Colonic mucosa (tissue), 4 donors: Measurements from ENCODE around the gene TULP4. TPM values are rescaled to one million over a fixed set of nuclear protein-coding genes. Genes with fewer than 3 reads are reported as not detected.

Experiments used
- DNase-seq: peaks from one replicate; pipeline ENCODE4 v3.0.0-alpha.2; 2020
- H3K27ac ChIP-seq: fragments of 200-600 bp; one replicate; pipeline ENCODE4 v1.8.0; 2021
- H3K27me3 ChIP-seq: fragments of 200-600 bp; one replicate; pipeline ENCODE4 v1.8.0; 2021
- H3K36me3 ChIP-seq: fragments of 200-600 bp; one replicate; pipeline ENCODE4 v1.8.0; 2021
- H3K4me1 ChIP-seq: fragments of 200-600 bp; one replicate; pipeline ENCODE4 v1.8.0; 2021; ENCODE audit warnings: mild to moderate bottlenecking
- H3K4me3 ChIP-seq: fragments of 200-600 bp; one replicate; pipeline ENCODE4 v1.8.0; 2021
- H3K9ac ChIP-seq, 2 donors: one replicate each; pipeline ENCODE4 v1.7.0; 2013; ENCODE audit warnings: control low read depth in 2 of 2, low read depth in 2 of 2, low read length in 2 of 2
- H3K9me3 ChIP-seq: fragments of 200-600 bp; one replicate; pipeline ENCODE4 v1.8.0; 2021
- intact Hi-C: fragments of 100-400 bp; cut with DNase I; formaldehyde crosslinking; loops from one replicate; pipeline ENCODE4 v1.14.1; 2022
- total RNA-seq, 2 donors: library from RNA; stranded (reverse); fragmentation: NEBNext Ultra II Directional in 1 of 2; extraction: Animal tissue kit (Norgen Biotek cat#: 25700) in 1 of 2; gene quantifications; one replicate each; pipeline ENCODE4 v1.2.1, GENCODE V29; 2021
- TF ChIP-seq, protein P1 (sequence below): fragments of 200-600 bp; IDR thresholded peaks from one replicate; pipeline ENCODE4 v1.8.0; 2022; ENCODE audit warnings: antibody characterized with exemption, mild to moderate bottlenecking
- donor health status: healthy.
- donor health status: DM: no; HTN: no; CAD: no.
- donor health status: DM: no; HTN: no; CAD: no.

The TULP4 gene
- total RNA-seq, 2 donors from 2014 or later, result 63.1 to 68.0 TPM

DNA sequence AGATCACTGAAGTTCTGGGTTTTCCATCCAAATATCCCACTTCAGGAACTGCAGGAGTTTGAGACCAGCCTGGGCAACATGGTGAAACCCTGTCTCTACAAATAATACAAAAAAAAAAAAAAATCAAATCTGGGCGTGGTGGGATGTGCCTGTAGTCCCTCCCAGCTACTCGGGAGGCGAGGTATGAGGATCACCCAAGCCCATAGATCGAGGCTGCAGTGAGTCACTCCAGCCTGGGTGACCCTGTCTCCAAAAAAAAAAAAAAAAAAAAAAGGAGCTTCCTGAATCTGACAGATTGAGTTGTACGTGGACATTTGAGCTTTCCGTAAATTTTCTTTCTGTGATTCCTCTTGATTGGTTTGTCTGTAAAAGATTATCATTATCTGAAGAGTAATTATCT, 55.6 kb downstream of the TULP4 start:
- TF ChIP-seq, protein P1, sequence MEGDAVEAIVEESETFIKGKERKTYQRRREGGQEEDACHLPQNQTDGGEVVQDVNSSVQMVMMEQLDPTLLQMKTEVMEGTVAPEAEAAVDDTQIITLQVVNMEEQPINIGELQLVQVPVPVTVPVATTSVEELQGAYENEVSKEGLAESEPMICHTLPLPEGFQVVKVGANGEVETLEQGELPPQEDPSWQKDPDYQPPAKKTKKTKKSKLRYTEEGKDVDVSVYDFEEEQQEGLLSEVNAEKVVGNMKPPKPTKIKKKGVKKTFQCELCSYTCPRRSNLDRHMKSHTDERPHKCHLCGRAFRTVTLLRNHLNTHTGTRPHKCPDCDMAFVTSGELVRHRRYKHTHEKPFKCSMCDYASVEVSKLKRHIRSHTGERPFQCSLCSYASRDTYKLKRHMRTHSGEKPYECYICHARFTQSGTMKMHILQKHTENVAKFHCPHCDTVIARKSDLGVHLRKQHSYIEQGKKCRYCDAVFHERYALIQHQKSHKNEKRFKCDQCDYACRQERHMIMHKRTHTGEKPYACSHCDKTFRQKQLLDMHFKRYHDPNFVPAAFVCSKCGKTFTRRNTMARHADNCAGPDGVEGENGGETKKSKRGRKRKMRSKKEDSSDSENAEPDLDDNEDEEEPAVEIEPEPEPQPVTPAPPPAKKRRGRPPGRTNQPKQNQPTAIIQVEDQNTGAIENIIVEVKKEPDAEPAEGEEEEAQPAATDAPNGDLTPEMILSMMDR, result no peak
- Histone ChIP-seq H3K36me3 (no peaks in the 10 kb centered on the region), H3K9me3 (no peaks in the 10 kb centered on the region), H3K4me3 (no peak overlapping the region), H3K9ac (no peak overlapping the region), H3K27me3 (no peaks in the 10 kb centered on the region), H3K4me1 (no peaks in the 10 kb centered on the region), H3K27ac (no peak overlapping the region)
- DNase-seq, result no peak
- intact Hi-C loops, result no loop called here

DNA sequence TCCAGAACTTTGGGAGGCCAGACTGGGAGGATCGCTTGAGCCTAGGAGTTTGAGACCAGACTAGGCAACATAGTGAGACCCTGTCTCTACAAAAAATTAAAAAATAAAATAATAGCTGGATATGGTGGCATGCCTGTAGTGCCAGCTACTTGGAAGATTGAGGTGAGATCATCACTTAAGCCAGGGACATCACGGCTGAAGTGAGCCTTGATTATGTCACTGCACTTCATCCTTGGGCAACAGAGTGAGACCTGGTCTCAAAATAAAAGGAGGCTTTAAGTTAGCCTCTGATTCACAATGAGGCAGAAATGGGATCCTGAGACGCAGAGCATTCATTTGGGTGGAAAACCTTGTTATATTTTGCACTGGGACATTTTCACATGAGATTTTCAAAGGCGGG, 57.0 kb downstream of the TULP4 start:
- Histone ChIP-seq H3K27me3 (no peaks in the 10 kb centered on the region), H3K27ac (no peak overlapping the region), H3K36me3 (no peaks in the 10 kb centered on the region), H3K4me3 (no peak overlapping the region), H3K9ac (no peak overlapping the region), H3K9me3 (no peaks in the 10 kb centered on the region), H3K4me1 (no peaks in the 10 kb centered on the region)
- no peak for DNase-seq
- TF ChIP-seq, protein P1, result no peak
- intact Hi-C loops, result no loop called here

DNA sequence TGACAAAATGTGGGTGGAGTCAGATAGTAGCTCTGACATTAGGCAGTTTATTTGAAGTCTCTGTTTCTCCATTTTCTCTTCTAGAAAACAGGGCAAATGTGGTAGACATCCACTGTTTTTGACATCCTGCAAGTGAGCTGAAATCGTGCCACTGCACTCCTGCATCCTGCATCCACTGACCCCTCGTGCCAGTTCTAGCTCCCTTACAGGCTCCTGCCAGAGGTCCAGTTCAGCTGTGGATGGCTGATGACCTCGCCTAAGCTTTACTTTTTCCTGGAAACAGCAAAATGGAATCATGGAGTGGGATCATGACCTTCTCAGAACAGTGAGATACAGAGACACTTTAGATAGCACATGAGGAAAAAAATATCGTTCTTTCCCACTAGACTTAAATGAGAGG, 58.5 kb downstream of the TULP4 start:
- TF ChIP-seq, protein P1, result no peak
- Histone ChIP-seq H3K27ac (no peak overlapping the region), H3K4me1 (no peaks in the 10 kb centered on the region), H3K9ac (no peak overlapping the region), H3K9me3 (no peaks in the 10 kb centered on the region), H3K36me3 (no peaks in the 10 kb centered on the region), H3K4me3 (no peak overlapping the region), H3K27me3 (no peaks in the 10 kb centered on the region)
- no peak for DNase-seq
- intact Hi-C loops, result no loop called here

- TF ChIP-seq, protein P1, result no peak
- DNase-seq, result no peak
- H3K36me3 ChIP-seq, result no peaks in the 10 kb centered on the region
- no peaks in the 10 kb centered on the region for H3K4me1 ChIP-seq
- H3K27ac ChIP-seq, result no peak overlapping the region
- H3K27me3 ChIP-seq, result no peaks in the 10 kb centered on the region
- H3K9me3 ChIP-seq, result no peaks in the 10 kb centered on the region
- no peak overlapping the region for H3K9ac ChIP-seq
- no peak overlapping the region for H3K4me3 ChIP-seq
- intact Hi-C loops, result no loop called here
These were observed 59.0 kb downstream of the TULP4 start for GRCh38 chr6:158371261-158371660.

DNA sequence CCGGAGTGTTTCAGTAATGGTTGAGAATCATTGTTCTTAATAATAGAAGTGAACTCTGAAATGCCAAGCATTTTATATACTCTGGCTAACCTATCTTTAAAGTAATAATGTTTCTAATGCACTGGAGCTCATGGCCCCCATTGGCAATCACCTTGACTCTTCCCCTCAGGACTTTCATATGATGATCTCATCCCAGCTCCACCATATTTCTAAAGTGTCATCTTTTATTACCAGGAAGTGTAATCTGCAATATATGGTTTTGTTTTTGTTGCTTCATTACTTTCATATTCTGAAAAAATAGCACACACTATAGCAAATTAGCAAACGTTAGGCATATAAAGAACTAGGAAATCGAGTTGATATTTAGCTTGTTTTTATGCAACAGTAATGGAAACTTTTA, 60.3 kb downstream of the TULP4 start:
- Histone ChIP-seq H3K27me3 (no peaks in the 10 kb centered on the region), H3K4me3 (no peak overlapping the region), H3K9ac (no peak overlapping the region), H3K36me3 (no peaks in the 10 kb centered on the region), H3K27ac (no peak overlapping the region), H3K9me3 (no peaks in the 10 kb centered on the region), H3K4me1 (no peaks in the 10 kb centered on the region)
- TF ChIP-seq, protein P1, result no peak
- no peak for DNase-seq
- intact Hi-C loops, result no loop called here

DNA sequence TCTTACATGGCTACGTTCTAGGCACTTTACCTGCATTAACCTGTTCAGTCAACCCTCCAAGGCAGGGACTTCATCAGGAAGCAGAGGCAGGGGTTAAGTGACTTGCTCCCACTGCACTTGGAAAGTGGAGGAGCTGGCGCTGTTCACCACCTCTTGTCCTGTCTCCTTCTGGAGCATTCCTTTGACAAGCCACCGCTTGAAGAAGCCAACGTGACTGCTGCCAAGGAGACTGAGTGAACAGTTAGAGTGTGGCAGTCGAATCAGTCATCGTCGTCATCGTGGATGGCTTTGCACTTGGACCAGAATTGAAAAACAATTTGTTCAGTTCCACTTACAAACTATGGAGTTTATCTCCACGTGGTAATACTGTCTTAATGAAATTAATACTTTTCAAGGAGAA, 60.9 kb downstream of the TULP4 start:
- H3K4me3 ChIP-seq, result no peak overlapping the region
- intact Hi-C loops, result no loop called here
- H3K27ac ChIP-seq, result no peak overlapping the region
- H3K9me3 ChIP-seq, result no peaks in the 10 kb centered on the region
- no peaks in the 10 kb centered on the region for H3K36me3 ChIP-seq
- H3K27me3 ChIP-seq, result no peaks in the 10 kb centered on the region
- TF ChIP-seq, protein P1, result no peak
- H3K4me1 ChIP-seq, result no peaks in the 10 kb centered on the region
- H3K9ac ChIP-seq, result no peak overlapping the region
- DNase-seq, result no peak
